HepG2 (cell line): ENCODE data around the gene PKP3. TPM values are rescaled to one million over a fixed set of nuclear protein-coding genes. Genes with fewer than 3 reads are reported as not detected.
A peak's percentile ranks its signal among the peaks of the same experiment; 100 is the strongest.

Experiments used
- CEBPZ ChIP-seq: IDR thresholded peaks from 2 replicates; pipeline ENCODE4 v1.6.1; 2012; ENCODE audit warnings: low read length, improper control_type of control experiment
- CTCF ChIP-seq: sonication (generic); formaldehyde crosslinking; IDR thresholded peaks from 2 replicates; pipeline ENCODE4 v1.5.0; 2020; ENCODE audit warnings: mild to moderate bottlenecking, missing genetic modification reagents, moderate library complexity
- ETV6 ChIP-seq: sonication (generic); formaldehyde crosslinking; conservative IDR thresholded peaks from 2 replicates; pipeline ENCODE4 v1.4.0; 2020; ENCODE audit warnings: missing genetic modification reagents
- FOXO1 ChIP-seq: sonication (generic); formaldehyde crosslinking; IDR thresholded peaks from 2 replicates; pipeline ENCODE4 v1.4.0; 2020; ENCODE audit warnings: missing genetic modification reagents
- HIC2 ChIP-seq: sonication (generic); formaldehyde crosslinking; IDR thresholded peaks from 2 replicates; pipeline ENCODE4 v1.9.0; 2022; ENCODE audit warnings: low read depth, missing genetic modification reagents
- IRF2 ChIP-seq: IDR thresholded peaks from 2 replicates; pipeline ENCODE4 v1.6.1; 2018; ENCODE audit warnings: missing genetic modification reagents, missing compliant biosample characterization
- JUND ChIP-seq: sonication (generic); formaldehyde crosslinking; IDR thresholded peaks from 2 replicates; pipeline ENCODE4 v1.8.0; 2022; ENCODE audit warnings: mild to moderate bottlenecking, missing genetic modification reagents
- MLLT10 ChIP-seq: sonication (generic); formaldehyde crosslinking; IDR thresholded peaks from 2 replicates; pipeline ENCODE4 v1.4.0; 2020; ENCODE audit warnings: missing genetic modification reagents
- MLX ChIP-seq: IDR thresholded peaks from 2 replicates; pipeline ENCODE4 v1.6.1; 2016
- NONO ChIP-seq, 2 experiments: fragments of 450-650 bp in 1 of 2; sonication (generic) in 1 of 2; formaldehyde crosslinking in 1 of 2; IDR thresholded peaks in 1 of 2; conservative IDR thresholded peaks in 1 of 2; 2 replicates each; pipeline versions ENCODE4 v1.6.1 to v1.8.0; 2017 to 2022; ENCODE audit warnings: mild to moderate bottlenecking in 1 of 2, missing genetic modification reagents in 1 of 2, moderate library complexity in 1 of 2
- PHF20 ChIP-seq: sonication (generic); formaldehyde crosslinking; IDR thresholded peaks from 2 replicates; pipeline ENCODE4 v1.5.0; 2020; ENCODE audit warnings: mild to moderate bottlenecking, missing genetic modification reagents
- RARG ChIP-seq: sonication (generic); formaldehyde crosslinking; IDR thresholded peaks from 2 replicates; pipeline ENCODE4 v1.4.0; 2020; ENCODE audit warnings: low read depth, mild to moderate bottlenecking, missing genetic modification reagents
- SATB2 ChIP-seq: sonication (generic); formaldehyde crosslinking; IDR thresholded peaks from 2 replicates; pipeline ENCODE4 v1.5.0; 2020; ENCODE audit warnings: missing genetic modification reagents
- SKI ChIP-seq: fragments of 450-650 bp; IDR thresholded peaks from one replicate; pipeline ENCODE4 v1.6.1; 2018; ENCODE audit warnings: mild to moderate bottlenecking; ENCODE audit not compliant: partially characterized antibody
- TEAD3 ChIP-seq: optimal IDR thresholded peaks from 2 replicates; pipeline ENCODE3; 2016; ENCODE audit warnings: borderline replicate concordance
- TFDP2 ChIP-seq: sonication (generic); formaldehyde crosslinking; IDR thresholded peaks from 2 replicates; pipeline ENCODE4 v1.4.0; 2020; ENCODE audit warnings: missing genetic modification reagents
- TGIF2 ChIP-seq: IDR thresholded peaks from 2 replicates; pipeline ENCODE4 v1.6.1; 2016; ENCODE audit warnings: control low read depth, missing compliant biosample characterization
- ZNF136 ChIP-seq: sonication (generic); formaldehyde crosslinking; IDR thresholded peaks from 2 replicates; pipeline ENCODE4 v1.8.1; 2022; ENCODE audit warnings: low read depth, mild to moderate bottlenecking, moderate library complexity, missing genetic modification reagents
- ZNF44 ChIP-seq: sonication (generic); formaldehyde crosslinking; IDR thresholded peaks from 2 replicates; pipeline ENCODE4 v1.5.1; 2020; ENCODE audit warnings: mild to moderate bottlenecking, missing genetic modification reagents
- ZNF660 ChIP-seq: sonication (generic); formaldehyde crosslinking; IDR thresholded peaks from 2 replicates; pipeline ENCODE4 v1.5.1; 2020; ENCODE audit warnings: mild to moderate bottlenecking, low read depth, missing genetic modification reagents, borderline replicate concordance
- ZNF724P ChIP-seq: sonication (generic); formaldehyde crosslinking; IDR thresholded peaks from 2 replicates; pipeline ENCODE4 v1.8.0; 2022; ENCODE audit warnings: missing genetic modification reagents, borderline replicate concordance
- ZSCAN29 ChIP-seq: sonication (generic); formaldehyde crosslinking; conservative IDR thresholded peaks from 2 replicates; pipeline ENCODE4 v1.4.0; 2020; ENCODE audit warnings: mild to moderate bottlenecking, missing genetic modification reagents
- polyA plus RNA-seq, 8 experiments: library from polyadenylated mRNA; depleted of rRNA in 3 of 8; stranded (reverse) in 7 of 8; unstranded in 1 of 8; fragments of >200 nt; fragmentation: Illumina TruSeq in 4 of 8; extraction: Trizol in 4 of 8; gene quantifications; 2 replicates each; pipeline versions ENCODE4 v1.2.1 to v1.2.3, GENCODE V29; 2011 to 2016; ENCODE audit warnings: low read depth in 4 of 8, missing spikeins in 1 of 8, mixed read lengths in 1 of 8; ENCODE audit not compliant: insufficient read depth in 1 of 8
- total RNA-seq, 5 experiments: library from RNA; depleted of rRNA; stranded (reverse); fragments of >200 nt; fragmentation: Illumina TruSeq; extraction: Trizol; gene quantifications; 2 replicates each; pipeline ENCODE4 v1.2.3, GENCODE V29; 2016; ENCODE audit warnings: low read depth in 1 of 5

The PKP3 gene
- total and polyA plus RNA-seq, 2 of the 13 experiments (the other 11 are each of a cell fraction or from before 2014, with no cell fraction given) = 18.0 to 28.7 TPM

GRCh38 chr11:450809-451451, 56.9 kb downstream of the PKP3 start (continued):
- TF ChIP-seq CEBPZ = no peak
- TF ChIP-seq JUND (CRISPR knock-in tag) = no peak
- no peak for TF ChIP-seq PHF20 (CRISPR knock-in tag)
- no peak; the same call in 1 of the 2 replicates for TF ChIP-seq SATB2 (CRISPR knock-in tag)
- no peak for TF ChIP-seq NONO (IDR thresholded peaks at IDR 0.05)
- 0 out of 2 replicates have a peak, but pooled peaks have one; percentile 42 for TF ChIP-seq NONO (CRISPR knock-in tag; conservative IDR thresholded peaks at IDR 0.05)
- TF ChIP-seq TGIF2 (CRISPR knock-in tag) = peak; percentile 79; the same call in 1 of the 2 replicates
- no peak for TF ChIP-seq HIC2
- TF ChIP-seq FOXO1 (CRISPR knock-in tag) = 0 out of 2 replicates have a peak, but pooled peaks have one; percentile 6
- 0 out of 2 replicates have a peak, but pooled peaks have one; percentile 27 for TF ChIP-seq TFDP2 (CRISPR knock-in tag)
- no peak for TF ChIP-seq SKI
- TF ChIP-seq ZNF44 = no peak
- TF ChIP-seq ZSCAN29 (CRISPR knock-in tag) = no peak
- TF ChIP-seq CTCF (CRISPR knock-in tag) = peak; percentile 86
- TF ChIP-seq MLLT10 (CRISPR knock-in tag) = no peak
- TF ChIP-seq ZNF724P (CRISPR knock-in tag) = no peak
- TF ChIP-seq TEAD3 (CRISPR knock-in tag) = peak; percentile 85
- TF ChIP-seq RARG = no peak
- no peak for TF ChIP-seq ZNF660 (CRISPR knock-in tag)
- 0 out of 2 replicates have a peak, but pooled peaks have one; percentile 5 for TF ChIP-seq ZNF136 (CRISPR knock-in tag)
- TF ChIP-seq ETV6 (CRISPR knock-in tag) = no peak
- TF ChIP-seq IRF2 (CRISPR knock-in tag) = 0 out of 2 replicates have a peak, but pooled peaks have one; percentile 33
- TF ChIP-seq MLX (CRISPR knock-in tag) = no peak
